ENCODE results near the gene GALNT10. TPM values are rescaled to one million over a fixed set of nuclear protein-coding genes. Genes with fewer than 3 reads are reported as not detected.

The GALNT10 gene
- total RNA-seq, 1 donor from 2014 or later: 96.1 TPM

DNA sequence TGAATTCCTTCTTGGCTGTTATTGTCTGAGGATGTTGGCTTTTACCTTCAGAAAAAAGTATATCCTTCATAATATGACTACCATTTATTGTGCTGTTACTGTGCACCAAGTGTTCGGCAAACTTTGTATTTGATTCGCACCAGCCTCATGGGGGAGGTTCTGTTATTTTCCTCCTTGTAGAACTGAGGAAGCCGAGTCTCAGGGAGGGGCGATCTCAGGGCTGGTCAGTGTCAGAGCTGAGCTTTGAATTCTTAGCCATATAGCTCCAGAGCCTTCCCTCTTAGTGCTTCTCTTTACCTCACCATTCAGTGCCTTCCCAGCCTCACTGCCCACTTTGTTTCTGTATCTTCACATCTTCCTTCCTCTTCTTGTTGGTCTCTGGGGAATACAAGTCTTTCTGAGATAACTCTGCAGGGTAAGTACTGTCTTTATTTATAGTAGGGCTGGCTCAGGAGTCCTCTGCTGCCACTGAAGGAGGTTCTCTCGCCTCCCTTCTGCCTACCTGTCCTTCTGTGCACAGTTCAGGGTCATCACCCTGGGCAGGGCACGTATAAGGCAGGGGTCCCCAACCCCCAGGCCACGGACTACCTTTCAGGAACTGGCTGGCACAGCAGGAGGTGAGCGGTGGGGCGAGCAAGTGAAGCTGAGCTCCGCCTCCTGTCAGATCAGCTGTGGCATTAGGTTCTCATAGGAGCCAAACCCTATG lies 48.4 kb downstream of the GALNT10 start:
- Mint-ChIP-seq H3K36me3 (ENCODE audit: low read depth, unreplicated experiment) (peaks cover 8% of the 10 kb centered on the region), H3K27me3 (ENCODE audit: low read depth, unreplicated experiment) (no peaks in the 10 kb centered on the region), H3K4me3 (ENCODE audit: unreplicated experiment) (no peak overlapping the region), H3K27ac (ENCODE audit: unreplicated experiment) (no peak overlapping the region), H3K4me1 (ENCODE audit: low read depth, unreplicated experiment) (peaks cover 53% of the 10 kb centered on the region), H3K9me3 (ENCODE audit: unreplicated experiment) (no peaks in the 10 kb centered on the region)
- no peak overlapping the region for H3K27ac ChIP-seq (ENCODE audit: low read depth, low read length)
- no peak overlapping the region for H3K9ac ChIP-seq (ENCODE audit: low read length)
- H3K9me3 ChIP-seq (ENCODE audit: insufficient read depth, low read depth, low read length): no peaks in the 10 kb centered on the region
- DNase-seq (ENCODE audit: low read depth) (no peak), FAIRE-seq (no peak)
- no peak overlapping the region for H3K4me3 ChIP-seq (ENCODE audit: insufficient read depth, low read depth, low read length)
- H3K36me3 ChIP-seq (ENCODE audit: insufficient read depth, low read length): no peaks in the 10 kb centered on the region
- TF ChIP-seq, protein P1, sequence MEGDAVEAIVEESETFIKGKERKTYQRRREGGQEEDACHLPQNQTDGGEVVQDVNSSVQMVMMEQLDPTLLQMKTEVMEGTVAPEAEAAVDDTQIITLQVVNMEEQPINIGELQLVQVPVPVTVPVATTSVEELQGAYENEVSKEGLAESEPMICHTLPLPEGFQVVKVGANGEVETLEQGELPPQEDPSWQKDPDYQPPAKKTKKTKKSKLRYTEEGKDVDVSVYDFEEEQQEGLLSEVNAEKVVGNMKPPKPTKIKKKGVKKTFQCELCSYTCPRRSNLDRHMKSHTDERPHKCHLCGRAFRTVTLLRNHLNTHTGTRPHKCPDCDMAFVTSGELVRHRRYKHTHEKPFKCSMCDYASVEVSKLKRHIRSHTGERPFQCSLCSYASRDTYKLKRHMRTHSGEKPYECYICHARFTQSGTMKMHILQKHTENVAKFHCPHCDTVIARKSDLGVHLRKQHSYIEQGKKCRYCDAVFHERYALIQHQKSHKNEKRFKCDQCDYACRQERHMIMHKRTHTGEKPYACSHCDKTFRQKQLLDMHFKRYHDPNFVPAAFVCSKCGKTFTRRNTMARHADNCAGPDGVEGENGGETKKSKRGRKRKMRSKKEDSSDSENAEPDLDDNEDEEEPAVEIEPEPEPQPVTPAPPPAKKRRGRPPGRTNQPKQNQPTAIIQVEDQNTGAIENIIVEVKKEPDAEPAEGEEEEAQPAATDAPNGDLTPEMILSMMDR (IDR thresholded peaks at IDR 0.05; ENCODE audit: insufficient read depth, low read depth, low read length): no peak
- no peak for TF ChIP-seq EZH2 (IDR thresholded peaks at IDR 0.05; ENCODE audit: insufficient read depth, low read length)
- peaks cover 95% of the 10 kb centered on the region for H3K79me2 ChIP-seq (ENCODE audit: insufficient read depth, low read length)
- no peak overlapping the region for H3K4me2 ChIP-seq (ENCODE audit: low read length)
- no peak overlapping the region for H2AFZ ChIP-seq (ENCODE audit: low read depth, low read length)
- H3K27me3 ChIP-seq (ENCODE audit: insufficient read depth, low read length): no peaks in the 10 kb centered on the region
- peaks cover 92% of the 10 kb centered on the region for H4K20me1 ChIP-seq (ENCODE audit: insufficient read depth, low read length)
- no peaks in the 10 kb centered on the region for H3K4me1 ChIP-seq (ENCODE audit: insufficient read depth, low read length)

DNA sequence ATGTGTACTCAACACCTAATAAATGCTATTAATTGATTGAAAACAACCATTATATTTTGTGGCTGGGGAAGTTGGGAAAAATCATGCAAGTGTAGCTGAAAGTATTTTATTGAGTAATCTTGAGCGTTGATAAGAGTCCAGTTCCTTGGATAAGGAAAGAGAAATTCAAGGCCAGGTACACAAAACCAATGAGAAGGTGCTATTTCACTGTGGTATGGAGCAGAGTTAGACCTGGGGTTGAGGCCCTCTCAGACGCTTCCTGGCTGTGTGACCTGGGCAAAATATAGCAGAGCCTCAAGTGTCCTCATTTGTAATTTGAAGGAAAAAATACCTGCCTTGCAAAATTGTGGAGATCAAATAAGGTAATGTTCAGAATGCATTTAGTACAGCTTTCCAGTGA lies 50.1 kb downstream of the GALNT10 start:
- Histone ChIP-seq H4K20me1 (ENCODE audit: insufficient read depth, low read length) (peaks cover 88% of the 10 kb centered on the region), H3K9ac (ENCODE audit: low read length) (no peak overlapping the region), H3K9me3 (ENCODE audit: insufficient read depth, low read depth, low read length) (no peaks in the 10 kb centered on the region), H3K27ac (ENCODE audit: low read depth, low read length) (no peak overlapping the region), H3K4me2 (ENCODE audit: low read length) (no peak overlapping the region), H3K27me3 (ENCODE audit: insufficient read depth, low read length) (no peaks in the 10 kb centered on the region), H3K36me3 (ENCODE audit: insufficient read depth, low read length) (no peaks in the 10 kb centered on the region), H3K79me2 (ENCODE audit: insufficient read depth, low read length) (peaks cover 94% of the 10 kb centered on the region), H3K4me1 (ENCODE audit: insufficient read depth, low read length) (no peaks in the 10 kb centered on the region), H2AFZ (ENCODE audit: low read depth, low read length) (no peak overlapping the region), H3K4me3 (ENCODE audit: insufficient read depth, low read depth, low read length) (no peak overlapping the region)
- H3K36me3 Mint-ChIP-seq (ENCODE audit: low read depth, unreplicated experiment): peaks cover 12% of the 10 kb centered on the region
- H3K4me3 Mint-ChIP-seq (ENCODE audit: unreplicated experiment): no peak overlapping the region
- H3K9me3 Mint-ChIP-seq (ENCODE audit: unreplicated experiment): no peaks in the 10 kb centered on the region
- DNase-seq (ENCODE audit: low read depth) (no peak), FAIRE-seq (no peak)
- no peaks in the 10 kb centered on the region for H3K27me3 Mint-ChIP-seq (ENCODE audit: low read depth, unreplicated experiment)
- no peak overlapping the region for H3K27ac Mint-ChIP-seq (ENCODE audit: unreplicated experiment)
- TF ChIP-seq, protein P1 (IDR thresholded peaks at IDR 0.05; ENCODE audit: insufficient read depth, low read depth, low read length): no peak
- no peak for TF ChIP-seq EZH2 (IDR thresholded peaks at IDR 0.05; ENCODE audit: insufficient read depth, low read length)
- peaks cover 49% of the 10 kb centered on the region for H3K4me1 Mint-ChIP-seq (ENCODE audit: low read depth, unreplicated experiment)

DNA sequence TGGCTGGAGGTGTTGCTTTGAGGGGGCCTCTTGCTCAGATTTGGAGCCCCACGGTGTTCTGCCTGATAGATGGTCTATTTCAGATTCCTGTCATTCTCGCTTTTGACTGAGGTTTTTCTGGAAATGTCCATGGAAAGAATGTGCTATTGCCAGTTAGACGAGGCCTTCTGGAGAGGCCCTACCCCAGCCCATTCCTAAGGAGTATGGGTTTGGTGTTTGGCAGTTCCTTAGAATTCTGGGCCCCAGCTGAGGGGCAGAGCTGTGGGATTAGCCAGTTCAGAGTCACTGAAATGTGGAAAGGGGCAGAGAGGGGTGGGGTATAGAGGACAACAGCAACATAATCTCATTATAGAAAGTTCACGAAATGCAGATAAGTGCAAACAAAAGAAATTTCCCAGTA lies 50.5 kb downstream of the GALNT10 start:
- no peak for TF ChIP-seq EZH2 (IDR thresholded peaks at IDR 0.05; ENCODE audit: insufficient read depth, low read length)
- TF ChIP-seq, protein P1 (IDR thresholded peaks at IDR 0.05; ENCODE audit: insufficient read depth, low read depth, low read length): no peak
- Histone ChIP-seq H3K9me3 (ENCODE audit: insufficient read depth, low read depth, low read length) (no peaks in the 10 kb centered on the region), H3K4me3 (ENCODE audit: insufficient read depth, low read depth, low read length) (no peak overlapping the region), H2AFZ (ENCODE audit: low read depth, low read length) (no peak overlapping the region), H4K20me1 (ENCODE audit: insufficient read depth, low read length) (peaks cover 84% of the 10 kb centered on the region), H3K27me3 (ENCODE audit: insufficient read depth, low read length) (no peaks in the 10 kb centered on the region), H3K9ac (ENCODE audit: low read length) (no peak overlapping the region), H3K27ac (ENCODE audit: low read depth, low read length) (no peak overlapping the region), H3K4me2 (ENCODE audit: low read length) (no peak overlapping the region), H3K4me1 (ENCODE audit: insufficient read depth, low read length) (no peaks in the 10 kb centered on the region), H3K36me3 (ENCODE audit: insufficient read depth, low read length) (no peaks in the 10 kb centered on the region), H3K79me2 (ENCODE audit: insufficient read depth, low read length) (peaks cover 91% of the 10 kb centered on the region)
- Mint-ChIP-seq H3K36me3 (ENCODE audit: low read depth, unreplicated experiment) (peaks cover 10% of the 10 kb centered on the region), H3K27ac (ENCODE audit: unreplicated experiment) (no peak overlapping the region), H3K27me3 (ENCODE audit: low read depth, unreplicated experiment) (no peaks in the 10 kb centered on the region), H3K9me3 (ENCODE audit: unreplicated experiment) (no peaks in the 10 kb centered on the region), H3K4me3 (ENCODE audit: unreplicated experiment) (no peak overlapping the region), H3K4me1 (ENCODE audit: low read depth, unreplicated experiment) (peaks cover 49% of the 10 kb centered on the region)
- FAIRE-seq (no peak), DNase-seq (ENCODE audit: low read depth) (no peak)
